HPDE6-E6E7 (cell line): Measurements from ENCODE around the gene GRAMD1B.
"Not testable (repeated sequence)": the region's sequence is repeated elsewhere in the genome, so short reads cannot be mapped to it uniquely, and the experiment has no call there.

Experiments
- DNase-seq: peaks from one replicate; pipeline ENCODE4 v3.0.0; 2011; ENCODE audit warnings: missing footprints; ENCODE audit errors: extremely low spot score

GRAMD1B gene

DNA sequence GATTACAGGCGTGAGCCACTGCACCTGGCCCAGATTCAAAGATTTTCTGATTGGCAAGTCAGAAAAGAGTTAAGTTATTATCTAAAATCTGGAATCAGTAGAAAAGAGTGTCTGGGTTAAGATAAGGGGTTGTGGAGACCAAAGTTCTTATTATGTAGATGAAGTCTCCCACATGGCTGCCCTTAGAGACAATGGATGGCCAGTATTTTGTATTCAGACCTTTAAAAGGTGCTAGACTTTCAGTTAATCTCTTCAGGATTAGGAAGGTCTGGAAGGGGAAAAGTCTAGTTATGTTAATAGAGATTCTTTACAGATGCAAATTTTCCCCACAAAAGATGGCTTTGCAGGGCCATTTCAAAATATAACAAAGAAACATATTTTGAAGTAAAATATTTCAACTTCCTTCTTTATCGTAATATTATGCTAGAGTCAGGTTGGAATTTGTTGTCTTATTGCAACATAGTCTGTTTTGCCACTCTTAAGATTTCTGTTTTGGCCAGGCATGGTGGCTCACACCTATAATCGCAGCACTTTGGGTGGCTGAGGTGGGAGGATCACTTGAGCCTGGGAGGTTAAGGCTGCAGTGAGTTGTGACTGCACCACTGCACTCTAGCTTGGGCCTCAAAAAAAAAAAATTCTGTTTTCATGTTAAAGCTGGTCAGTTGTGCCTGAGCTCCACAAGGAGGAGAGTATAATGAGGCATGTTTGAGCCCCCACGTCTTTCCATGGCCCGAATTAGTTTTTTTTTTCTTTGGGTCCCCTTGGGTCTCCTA is 14.0 kb downstream of the GRAMD1B start:
- DNase-seq: no peak

DNA sequence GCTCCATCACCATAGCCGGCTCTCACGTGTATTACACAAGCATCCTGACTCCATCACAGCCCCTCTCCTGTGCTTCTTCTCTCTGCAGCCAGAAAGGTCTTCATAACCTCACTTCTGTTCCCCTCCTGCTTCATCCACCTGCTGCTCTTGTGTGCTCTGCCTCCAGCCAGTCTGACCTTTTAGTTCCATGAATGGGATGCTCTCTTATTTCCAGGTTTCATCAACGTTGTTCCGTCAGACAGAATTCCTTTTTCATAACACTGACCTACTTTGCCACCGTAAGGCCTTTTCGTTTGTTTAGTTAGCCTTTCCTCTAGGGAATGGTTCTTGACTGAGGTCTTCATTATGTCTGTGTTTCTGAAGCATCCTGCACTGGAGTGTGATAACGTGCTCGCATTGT is 18.8 kb downstream of the GRAMD1B start:
- DNase-seq: no peak

DNA sequence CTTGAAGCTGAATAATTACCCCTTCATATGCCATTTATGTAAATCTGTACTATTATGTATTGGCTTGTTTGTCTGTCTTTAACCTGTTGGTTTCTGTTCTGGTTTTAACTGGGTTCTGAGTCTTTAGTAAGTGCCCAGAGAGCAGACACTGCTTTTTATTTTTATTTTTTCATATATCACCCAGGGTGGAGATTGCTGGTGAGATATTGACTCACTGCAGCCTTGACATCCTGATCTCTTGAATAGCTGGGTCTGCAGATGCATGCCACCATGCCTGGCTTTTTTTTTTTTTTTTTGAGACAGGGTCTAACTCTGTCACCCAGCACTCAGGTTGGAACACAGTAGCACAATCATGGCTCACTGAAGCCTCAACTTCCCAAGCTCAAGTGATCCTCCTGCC is 19.4 kb downstream of the GRAMD1B start:
- DNase-seq: no peak

DNA sequence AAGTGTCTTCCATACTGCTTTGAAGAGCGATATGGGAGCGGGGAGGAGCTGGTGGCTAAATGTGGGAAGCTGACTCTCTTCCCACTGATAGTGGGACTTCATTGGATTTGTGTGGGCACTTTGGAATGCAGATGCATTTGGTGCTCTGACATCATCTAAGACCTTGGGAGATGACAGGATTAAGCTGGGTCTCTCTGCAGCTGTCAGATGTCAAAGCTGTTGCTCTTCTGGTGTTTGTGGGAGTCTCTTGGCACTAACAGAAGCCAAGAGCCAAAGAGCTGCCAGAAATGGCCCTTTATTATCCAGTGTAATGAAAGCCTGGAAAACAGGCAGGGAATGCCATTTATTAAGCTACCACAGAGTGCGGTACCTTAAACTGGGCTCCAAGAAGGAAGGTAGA is 20.6 kb downstream of the GRAMD1B start:
- DNase-seq: no peak

DNA sequence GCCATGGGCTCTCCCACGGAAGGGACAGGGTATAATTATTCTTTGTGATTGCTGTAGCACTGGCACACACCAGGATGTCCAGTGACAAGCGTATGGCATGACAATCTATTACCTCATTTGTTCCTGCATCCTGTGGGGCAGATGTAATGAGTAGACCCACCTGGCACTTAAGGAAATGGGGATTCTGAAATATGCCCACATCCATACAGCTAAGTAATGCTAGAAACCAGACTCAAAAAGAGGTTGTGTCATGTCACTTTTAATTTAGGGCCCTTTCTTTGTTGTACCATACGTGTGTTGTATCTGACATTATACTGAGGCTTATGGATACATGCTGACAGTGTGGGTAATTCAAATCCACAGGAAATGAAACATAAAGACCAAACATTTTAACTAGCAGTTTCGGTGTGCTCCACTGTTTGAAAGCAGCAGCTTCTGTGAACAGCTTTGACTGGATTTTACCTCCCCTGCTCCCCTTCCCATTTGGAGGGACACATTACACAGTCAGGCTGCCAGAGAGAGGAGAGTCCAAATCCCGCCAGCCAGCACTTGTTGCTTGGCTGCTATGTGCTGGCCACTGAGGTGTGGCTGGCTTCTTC is 21.2 kb downstream of the GRAMD1B start:
- DNase-seq: no peak

DNA sequence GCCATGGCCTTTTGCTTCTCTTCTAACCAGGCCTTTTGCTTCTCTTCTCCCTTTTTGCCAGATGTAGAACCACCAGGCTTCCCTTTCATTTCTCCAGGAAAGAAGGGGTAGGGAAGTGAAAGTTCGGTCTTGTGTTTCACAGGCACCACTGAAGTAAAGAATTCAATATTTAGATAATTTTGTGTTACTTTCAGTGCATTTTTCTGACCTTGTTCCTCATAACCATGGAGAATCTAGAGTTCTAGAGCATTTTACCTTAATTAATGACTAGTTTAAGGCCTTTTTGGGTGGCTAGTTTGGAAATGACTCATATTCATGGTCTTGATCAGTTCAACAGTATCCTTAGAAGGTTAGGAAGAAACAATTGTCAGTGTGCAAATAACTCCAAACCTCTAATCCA is 22.7 kb downstream of the GRAMD1B start:
- DNase-seq: no peak

DNA sequence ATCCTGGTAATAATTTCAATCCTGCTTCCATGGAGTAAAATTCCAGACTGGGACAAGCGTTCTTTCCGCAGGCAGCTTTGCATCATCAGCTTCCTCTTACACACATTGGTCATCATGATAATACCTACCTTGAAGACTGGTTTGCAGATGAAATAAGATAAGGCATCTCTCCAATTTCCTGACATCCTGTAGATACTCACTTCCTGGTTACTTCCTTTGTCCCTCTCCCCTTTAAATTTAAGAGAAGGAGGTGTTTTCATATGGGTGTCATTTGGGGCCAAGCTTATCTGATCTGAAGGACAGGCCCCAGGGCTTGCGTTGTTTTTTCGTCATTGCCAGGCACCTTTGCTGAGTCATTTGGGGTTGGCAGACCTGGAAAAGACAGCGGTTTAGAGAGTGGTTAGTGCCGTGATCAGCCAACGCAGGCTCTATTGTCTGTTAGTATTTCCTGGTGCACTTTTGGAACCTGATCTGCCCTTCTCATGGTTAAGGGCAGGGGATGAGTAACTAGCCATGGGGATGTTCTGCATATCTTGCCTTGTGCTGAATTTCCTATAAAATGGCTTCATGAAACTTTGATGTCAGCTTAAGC is 24.1 kb downstream of the GRAMD1B start:
- peak; percentile 92 for DNase-seq

DNA sequence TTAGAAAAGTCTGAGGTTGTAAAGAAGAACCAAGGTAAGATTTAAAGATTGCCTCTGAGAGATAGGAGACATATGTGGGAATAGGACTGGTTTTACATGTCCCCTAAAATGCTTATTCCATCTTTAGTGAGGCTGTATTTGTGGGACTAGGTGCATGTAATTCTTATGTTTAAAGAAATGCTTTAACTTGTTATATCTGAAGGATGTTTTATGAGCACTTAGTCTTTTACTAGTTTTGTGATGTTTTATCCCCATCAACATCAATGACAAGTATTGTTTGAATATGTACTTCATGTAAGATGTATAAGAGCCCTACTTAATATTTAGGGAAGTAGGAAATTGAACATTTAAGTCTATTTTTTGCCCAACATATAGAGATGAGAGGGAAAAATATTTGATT is 24.7 kb downstream of the GRAMD1B start:
- no peak for DNase-seq

DNA sequence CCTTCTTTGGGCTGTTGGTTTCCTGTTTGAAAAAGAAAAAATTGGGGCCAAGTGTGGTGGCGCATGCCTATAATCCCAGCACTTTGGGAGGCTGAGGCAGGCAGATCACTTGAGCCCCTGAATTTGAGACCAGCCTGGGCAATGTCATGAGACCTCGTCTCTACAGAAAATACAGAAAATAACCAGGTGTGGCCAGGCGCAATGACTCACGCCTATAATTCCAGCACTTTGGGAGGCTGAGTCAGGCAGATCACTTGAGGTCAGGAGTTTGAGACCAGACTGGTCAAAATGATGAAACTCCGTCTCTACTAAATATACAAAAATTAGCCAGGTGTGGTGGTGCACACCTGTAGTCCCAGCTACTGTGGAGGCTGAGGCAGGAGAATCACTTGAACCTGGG is 26.4 kb downstream of the GRAMD1B start:
- not testable (repeated sequence) for DNase-seq

DNA sequence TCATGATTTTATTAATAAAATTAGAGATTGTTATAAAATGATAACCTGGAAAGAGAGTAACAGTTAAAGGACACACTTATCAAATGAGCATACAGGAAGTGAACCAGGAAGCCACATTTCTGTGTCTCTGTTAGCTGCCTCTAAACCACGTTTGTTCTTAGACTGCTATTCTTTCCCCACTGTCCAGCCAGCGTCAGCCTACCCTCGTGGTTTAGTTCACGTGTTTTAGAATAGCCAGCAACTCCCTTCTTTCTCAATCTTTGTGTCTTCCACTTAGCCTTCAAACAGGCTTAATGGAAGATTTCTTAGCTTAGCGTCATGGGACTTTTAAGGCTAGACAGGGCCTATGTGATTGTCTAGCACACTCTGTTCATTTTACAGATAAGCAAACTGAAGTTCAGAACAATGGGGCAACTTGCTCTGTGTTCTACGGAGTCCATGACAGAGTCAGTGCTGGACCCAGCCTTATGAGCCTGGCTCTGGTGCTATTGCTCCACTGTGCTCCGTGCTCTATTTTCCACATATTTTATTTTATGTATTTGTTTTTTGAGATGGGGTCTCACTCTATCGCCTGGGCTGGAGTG is 27.2 kb downstream of the GRAMD1B start:
- DNase-seq: no peak

DNA sequence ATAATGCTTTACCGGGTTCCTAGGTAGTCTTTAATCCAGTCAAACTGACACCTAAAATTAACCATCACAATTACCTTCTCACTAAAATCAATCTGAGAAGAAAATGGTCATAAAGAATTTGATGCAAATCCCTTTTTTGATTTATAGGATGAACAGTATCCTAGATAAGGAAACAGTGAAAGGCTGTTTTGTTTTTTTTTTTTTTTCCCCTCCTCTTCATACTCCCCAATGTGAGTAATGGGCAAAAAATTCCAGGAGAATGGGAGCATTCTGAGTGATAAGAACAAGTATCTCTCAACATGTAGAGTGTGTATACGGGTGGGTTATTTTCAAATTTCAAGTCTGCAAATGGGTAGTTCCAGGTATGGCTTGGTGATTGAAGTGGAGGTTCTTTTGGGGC is 28.4 kb downstream of the GRAMD1B start:
- no peak for DNase-seq

DNA sequence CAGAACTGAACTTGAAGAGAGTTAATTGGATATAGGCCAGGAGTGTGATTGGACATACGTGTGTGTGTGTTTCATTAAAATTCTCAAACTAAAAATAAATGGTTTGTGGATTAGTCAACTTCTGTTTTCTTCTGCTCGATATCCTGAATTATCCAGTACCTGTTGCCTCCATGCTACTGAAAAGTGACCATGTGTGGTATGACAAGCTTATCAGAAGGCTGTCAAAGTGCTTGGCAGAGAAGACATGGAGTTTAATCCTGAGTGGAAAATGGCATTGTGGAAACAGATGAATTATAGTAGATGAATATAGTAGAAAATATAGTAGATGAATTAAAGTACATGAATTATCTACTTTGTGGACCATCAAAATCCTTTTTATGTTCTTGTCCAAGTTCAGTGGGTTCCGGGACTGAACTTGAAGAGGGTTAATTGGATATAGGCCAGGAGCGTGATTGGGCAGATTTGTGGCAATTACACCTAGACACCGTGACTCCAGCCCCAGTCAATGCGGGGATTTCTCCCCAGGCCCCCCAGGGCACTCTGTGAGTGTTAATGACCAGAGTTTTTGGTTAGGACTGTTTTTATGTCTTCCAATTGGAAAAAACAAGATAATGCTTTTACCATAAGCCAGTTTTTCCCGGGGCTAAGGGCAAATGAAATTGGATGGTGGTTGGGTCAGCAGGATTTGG is 30.1 kb downstream of the GRAMD1B start:
- no peak for DNase-seq

DNA sequence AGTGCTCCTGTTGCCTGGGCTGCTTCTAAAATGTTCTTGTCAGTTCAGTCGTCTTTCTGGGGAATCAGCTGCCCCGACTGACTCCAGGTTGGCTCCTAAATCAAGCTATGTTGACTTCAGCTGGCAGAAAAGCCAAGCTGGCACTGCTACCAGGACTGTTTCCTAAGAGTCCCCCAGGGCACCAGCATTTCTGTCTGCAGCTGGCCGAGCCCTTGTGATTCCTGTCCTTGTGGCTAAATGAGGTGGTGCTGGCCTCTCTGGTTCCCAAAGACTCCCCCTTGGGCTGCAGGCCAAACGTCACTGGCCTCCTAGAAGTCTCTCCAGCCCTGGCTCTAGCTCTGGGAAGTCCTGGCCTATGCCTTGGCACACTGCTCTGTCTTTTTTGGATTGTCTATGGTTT is 31.1 kb downstream of the GRAMD1B start:
- DNase-seq: no peak

DNA sequence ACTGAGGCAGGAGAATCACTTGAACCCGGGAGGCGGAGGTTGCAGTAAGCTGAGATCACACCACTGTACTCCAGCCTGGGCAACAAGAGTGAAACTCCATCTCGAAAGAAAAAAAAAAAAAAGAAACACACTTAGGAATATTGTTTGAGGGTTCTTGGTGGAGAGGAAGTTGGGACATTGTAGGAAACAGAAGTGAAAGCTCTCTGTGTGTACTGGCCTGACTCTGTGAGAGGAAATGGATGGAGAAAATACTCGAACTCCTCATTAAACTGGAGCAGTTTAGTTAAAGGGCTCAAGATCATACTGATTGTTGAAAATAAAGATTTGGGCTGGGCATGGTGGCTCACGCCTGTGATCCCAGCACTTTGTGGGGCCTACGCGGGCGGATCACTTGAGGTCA is 35.6 kb downstream of the GRAMD1B start:
- DNase-seq: not testable (repeated sequence)

DNA sequence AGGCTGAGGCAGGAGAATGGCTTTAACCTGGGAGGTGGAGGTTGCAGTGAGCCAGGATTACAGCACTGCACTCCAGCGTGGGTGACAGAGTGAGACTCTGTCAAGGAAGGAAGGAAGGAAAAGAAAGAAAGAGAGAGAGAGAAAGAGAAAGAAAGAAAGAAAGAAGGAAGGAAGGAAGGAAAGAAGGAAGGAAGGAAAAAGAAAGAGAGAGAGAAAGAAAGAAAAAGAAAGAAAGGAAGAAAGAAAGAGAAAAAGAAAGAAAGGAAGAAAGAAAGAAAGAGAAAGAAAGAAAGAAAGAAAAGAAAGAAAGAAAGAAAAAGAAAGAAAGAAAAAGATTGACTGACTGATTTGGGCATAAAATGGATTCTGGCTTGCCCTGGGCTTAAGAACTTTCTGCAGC is 36.1 kb downstream of the GRAMD1B start:
- DNase-seq: not testable (repeated sequence)

DNA sequence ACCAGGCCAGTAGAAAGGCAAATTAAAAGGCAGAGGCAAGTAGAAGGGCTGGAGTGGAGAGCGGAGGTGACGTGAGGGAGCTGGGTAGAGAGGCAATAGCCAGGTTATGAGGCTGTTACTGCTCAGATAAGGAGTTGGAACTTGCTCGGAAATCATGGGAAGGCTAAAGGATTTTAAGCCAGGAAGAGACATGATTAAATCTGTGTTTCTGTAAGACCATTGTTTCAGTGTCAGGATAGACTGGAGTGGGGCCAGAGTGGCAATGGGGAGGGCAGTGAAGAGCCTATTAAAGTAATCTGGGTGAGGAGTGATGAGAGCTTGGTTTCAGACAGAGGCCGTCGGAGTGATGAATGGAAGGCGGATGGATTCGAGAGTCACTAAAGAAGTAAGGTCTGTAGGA is 39.0 kb downstream of the GRAMD1B start:
- no peak for DNase-seq

DNA sequence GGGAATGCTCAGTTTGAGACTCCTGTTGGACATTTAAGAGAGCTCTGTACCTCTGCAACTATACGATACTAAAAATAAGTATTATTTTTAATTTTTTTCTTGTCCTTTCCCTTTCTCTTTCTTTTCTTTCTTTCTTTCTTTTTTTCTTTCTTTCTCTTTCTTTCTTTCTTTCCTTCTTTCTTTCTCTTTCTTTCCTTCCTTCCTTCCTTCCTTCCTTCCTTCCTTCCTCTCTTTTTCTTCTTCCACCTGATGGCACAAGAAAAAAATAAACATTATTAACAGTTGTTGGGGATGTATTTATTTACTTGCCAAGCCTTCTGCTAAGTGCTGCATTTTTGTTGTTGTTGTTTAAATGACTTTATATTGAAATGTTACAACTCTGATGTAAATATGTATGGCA is 39.5 kb downstream of the GRAMD1B start:
- no peak for DNase-seq

DNA sequence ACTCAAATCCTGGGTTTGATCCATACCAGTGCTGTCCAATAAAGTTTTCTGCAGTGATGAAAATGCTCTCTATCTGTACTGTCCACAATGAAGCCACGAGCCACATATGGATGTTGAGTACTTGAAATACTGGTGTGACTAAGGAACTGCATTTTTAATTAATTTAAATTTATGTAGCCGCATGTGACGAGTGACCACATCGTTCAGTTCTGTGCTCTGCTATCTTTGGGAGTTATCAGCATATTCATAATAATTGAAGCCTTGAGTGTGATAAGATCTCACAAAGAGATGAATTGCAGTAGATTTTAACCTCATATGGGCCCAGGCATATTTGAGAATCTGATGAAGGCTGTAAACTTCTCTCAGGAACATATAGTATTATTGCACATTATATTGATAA is 40.8 kb downstream of the GRAMD1B start:
- DNase-seq: no peak

DNA sequence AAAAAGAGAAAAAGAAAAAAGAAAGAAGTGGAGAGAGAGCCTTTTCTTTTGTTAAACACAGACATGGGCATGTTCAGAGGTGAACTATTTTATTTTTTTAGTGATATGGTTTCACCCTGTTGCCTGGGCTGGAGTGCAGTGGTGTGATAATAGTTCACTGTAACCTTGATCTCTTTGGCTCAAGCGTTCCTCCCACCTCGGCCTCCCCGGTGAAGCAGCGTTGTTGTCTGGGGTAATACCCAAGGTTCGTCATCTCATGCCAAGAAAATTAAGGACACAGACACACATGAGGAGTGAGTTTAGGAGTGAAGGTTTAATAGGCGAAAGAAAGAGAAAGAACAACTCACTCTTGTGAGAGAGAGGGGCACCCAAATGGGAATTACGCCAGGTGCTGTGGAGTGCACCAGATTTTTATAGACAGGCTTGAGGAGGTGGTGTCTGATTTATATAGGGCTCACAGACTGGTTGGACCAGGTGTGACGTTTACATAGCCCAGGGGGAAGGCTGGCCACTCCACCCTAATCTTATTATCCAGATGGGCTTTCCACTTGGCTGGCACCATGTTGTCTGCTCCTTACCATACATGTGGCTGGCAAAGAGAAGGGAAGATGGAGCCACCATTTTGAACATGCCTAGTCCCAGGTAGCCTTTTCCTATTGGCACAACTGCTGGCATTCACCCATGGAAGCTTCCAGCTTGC is 42.3 kb downstream of the GRAMD1B start:
- DNase-seq: no peak

DNA sequence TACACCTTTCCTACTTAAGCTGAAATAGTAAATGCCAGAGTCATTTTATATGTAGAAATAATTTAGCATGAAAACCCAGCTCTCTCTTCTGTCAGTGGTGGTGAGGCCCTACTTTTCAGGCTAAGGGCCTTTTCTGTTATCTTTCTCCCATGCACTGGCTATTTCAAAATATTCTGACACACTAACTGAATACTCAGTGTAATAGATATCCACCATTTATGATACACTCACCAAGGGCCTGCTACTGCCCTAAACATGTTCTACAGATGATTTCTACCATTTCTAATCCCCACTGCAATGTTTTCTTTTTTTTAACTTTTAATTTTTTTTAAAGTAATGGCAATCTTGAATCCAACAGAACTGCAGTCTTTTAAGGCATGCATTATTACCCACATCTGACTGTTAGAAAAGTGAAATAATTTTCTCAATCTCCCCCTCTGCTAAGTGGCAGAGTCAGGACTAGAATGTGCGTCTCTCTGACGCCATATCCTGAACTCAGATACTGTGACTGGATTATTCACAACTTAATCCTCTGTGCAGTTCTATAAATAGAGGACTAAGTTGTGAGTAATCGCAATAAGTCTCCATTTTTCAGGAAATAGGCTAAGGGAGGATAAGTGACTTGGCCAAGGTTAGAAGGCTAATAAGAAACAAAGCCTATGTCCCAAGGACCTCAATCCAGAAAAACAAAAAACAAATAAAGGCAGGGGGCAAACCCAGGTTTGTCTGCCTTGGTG is 44.0 kb downstream of the GRAMD1B start:
- DNase-seq: peak; percentile 66

DNA sequence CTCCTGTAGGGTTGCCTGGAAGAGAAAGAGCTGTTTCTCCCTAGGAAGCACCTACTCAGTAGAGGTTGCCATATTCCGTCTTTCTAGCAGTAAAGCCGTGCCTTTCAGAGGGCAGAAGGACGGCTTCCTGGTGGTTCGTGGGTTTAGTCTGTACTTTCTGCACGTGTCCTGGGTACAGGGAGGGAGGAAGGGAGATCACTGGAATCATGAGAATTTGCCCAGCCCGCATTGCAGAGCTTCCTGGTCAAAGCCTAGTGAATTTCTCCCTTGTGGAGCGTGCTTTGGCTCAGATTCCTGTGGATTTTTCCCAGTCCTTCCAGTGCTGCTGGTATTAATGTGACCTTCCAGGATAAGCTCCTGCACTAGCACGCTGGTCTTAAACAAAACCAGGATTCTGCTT is 44.9 kb downstream of the GRAMD1B start:
- DNase-seq: no peak
